Stimulated activated CD4-positive, alpha-beta T cell treated with anti-CD3 and anti-CD28 coated beads, Interleukin-1b, Interleukin-23, amount 100 ng/mL, for 24 hours (primary cell): ENCODE data around the gene CD46.

Experiments
- DNase-seq, 4 experiments: peaks; one replicate each; pipeline ENCODE4 v3.0.0-alpha.2; 2020; ENCODE audit warnings: low read depth in 4 of 4, low spot score in 1 of 4

CD46 gene

DNA sequence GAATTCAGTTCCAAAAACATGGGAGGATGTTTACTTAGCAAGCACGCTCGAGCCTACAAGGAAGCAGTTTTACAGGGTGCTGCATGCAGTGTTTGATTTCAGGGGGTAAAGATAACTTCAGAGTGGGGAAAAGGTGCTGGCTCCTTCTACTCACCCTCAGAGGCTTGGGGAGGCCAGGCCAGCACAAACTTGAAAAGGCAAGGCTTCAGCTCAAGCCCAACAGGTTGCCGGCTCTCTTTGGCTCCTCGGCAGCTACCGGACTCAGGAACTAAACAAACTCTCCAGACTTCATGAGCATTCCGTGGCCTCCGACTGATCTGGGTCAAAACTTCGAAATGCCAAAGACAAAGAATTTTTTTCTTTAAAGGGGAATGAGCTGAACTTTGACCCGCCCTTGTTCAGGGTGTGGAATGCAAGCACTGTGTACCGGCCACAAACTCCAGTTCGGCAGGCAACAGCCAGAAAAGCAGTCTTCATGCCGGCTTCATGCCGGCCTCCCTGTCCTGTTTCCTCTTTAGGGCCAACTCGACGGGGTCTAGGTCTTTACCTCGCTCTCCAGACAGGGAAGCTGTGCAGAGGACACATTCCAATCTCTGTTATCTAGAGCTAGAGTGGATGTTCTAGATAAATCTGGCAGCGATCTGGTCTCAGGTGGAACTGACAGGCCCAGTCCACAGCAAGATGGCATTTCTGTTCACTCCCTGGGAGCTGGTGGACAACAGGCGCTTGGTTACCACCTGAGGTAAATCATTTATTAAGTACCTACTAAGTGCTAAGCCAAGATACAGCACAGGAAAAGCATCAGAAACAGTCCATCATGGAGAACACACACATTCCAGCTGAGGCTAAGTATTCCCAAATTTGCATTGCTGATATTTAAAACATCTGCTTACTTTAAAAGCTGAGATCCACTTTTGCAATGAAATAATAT is 75.0 kb downstream of the CD46 start:
- DNase-seq: no peak

GRCh38 chr1:207827488-207827830 is 75.6 kb downstream of the CD46 start:
- no peak for DNase-seq

- DNase-seq: no peak
Measured at GRCh38 chr1:207828046-207828445, 76.2 kb downstream of the CD46 start.

- peak in 1 of 4 experiments; percentile 42 for DNase-seq
Measured at GRCh38 chr1:207828485-207829158, 76.8 kb downstream of the CD46 start.

- DNase-seq: no peak
Measured at GRCh38 chr1:207829576-207829975, 77.7 kb downstream of the CD46 start.

DNA sequence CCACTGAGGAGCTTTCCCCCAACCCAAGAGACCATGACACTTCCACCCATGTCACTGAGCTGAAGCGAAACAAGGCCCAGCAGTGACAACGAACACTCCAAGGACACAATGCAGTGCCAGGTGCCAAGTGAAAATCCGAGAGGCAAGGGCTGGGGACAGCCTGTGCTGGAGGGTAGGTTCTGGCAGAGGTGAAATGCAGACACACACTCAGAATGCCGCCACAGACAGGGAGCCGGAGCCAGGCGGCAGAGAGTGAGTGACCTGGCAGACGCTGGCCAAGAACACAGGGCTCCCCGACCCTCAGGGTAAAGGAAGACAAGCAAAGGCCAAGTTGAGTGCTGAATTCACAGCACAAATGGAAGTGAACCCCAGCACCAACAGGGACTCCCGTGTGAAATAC is 78.9 kb downstream of the CD46 start:
- DNase-seq: no peak

- DNase-seq: peak in 2 of 4 experiments; percentile 40 to 47
Measured at GRCh38 chr1:207831517-207832327, 79.9 kb downstream of the CD46 start.

- no peak for DNase-seq
Measured at GRCh38 chr1:207832796-207833195, 80.9 kb downstream of the CD46 start.

GRCh38 chr1:207833381-207833780 is 81.5 kb downstream of the CD46 start:
- no peak for DNase-seq

GRCh38 chr1:207833956-207834660 is 82.3 kb downstream of the CD46 start:
- DNase-seq: no peak

DNA sequence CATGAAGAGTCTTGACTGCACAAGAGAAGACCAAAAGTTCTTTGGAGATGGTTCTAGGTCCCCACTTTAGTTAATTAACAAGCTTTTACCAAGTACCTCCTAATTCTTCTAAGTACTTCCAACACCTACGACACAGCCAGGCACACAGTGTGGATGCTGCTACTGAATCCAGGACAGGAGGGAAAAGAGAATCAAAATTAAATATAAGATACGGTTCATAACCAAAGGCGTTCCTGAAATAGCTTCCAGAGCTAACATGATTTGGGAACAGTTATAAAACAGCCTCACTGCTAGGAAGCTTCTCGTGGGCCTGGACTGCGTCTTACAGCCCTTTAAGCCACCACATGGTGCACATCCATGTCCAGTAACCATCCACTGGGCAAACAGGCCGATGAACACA is 84.1 kb downstream of the CD46 start:
- no peak for DNase-seq

GRCh38 chr1:207836591-207837347 is 84.9 kb downstream of the CD46 start:
- no peak for DNase-seq

- no peak for DNase-seq
Measured at GRCh38 chr1:207837673-207838072, 85.8 kb downstream of the CD46 start.

DNA sequence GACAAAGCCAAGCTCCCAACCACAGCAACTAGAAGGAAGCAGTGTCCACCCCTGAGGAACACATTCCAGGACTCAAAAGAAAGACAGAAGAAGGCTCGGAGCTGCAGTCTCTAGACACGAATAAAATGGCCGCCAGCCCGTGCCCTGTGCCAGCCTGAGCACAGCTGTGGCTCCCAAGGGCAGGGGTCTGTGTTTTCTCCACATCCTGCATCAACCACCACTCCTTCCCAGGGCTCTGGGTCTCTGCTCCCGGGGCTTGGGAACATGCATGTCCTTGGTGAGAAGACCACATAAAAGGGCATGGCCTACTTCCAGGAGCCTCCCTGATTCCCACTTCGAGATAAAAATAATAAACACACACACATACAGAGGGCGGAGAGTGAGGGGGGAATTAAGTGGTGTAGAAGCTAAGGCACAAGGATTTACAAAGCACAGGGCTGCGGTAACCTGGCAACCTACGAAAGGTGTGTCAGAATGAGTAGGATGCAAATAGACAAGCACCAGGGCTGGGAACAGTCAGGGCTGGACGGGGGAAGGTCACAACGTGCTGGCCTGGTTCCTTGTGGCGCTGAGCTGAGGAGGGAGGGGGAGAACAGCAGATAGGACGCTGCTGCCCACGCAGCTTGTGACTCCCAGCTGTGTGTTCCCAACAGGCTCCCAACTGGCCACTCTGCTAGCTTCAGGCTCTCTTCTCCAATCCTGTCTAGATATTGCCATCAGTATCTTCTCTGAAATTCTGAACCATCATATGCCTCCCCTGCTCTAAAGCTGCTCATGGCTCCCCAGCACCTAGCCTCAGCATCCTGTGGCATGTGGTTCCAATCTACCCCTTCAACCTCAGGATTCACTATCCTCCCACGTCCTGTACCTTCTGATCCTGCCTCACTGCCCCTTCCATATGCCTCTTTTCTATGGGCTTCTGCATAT is 86.6 kb downstream of the CD46 start:
- DNase-seq: no peak

DNA sequence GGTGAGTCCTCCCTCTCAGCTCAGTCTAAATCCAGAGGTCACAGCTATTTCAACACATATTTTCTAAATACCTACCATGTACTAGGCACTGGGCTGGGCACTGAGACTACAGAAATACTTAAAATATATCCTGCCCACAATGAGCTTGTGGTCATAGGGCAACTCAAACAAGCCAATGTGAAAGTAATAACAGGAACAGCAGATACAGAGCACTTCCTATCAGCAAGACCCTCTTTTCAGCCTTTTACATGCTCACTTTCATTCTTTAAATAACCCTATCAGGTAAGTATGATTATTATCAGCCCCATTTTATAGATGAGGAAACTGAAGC is 87.2 kb downstream of the CD46 start:
- DNase-seq: no peak

DNA sequence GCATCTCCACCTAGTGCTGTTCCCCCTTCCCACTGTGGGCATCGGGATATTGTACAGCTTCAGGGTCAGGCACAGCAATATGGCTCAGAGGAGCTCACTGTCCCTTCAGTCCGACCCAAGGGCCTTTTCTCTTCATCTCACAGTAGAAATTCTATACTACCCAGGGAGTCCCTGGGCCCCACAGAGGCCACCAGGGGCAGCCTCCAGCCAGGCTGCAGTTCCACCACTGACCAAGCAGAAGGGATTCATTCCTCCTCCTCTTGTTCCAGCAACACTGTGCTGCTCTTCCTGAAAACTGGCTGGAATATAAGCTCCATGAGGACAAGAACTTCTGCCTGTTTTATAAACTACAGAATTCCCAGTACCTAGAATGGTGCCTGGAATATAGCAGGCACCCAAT is 88.5 kb downstream of the CD46 start:
- DNase-seq: no peak

DNA sequence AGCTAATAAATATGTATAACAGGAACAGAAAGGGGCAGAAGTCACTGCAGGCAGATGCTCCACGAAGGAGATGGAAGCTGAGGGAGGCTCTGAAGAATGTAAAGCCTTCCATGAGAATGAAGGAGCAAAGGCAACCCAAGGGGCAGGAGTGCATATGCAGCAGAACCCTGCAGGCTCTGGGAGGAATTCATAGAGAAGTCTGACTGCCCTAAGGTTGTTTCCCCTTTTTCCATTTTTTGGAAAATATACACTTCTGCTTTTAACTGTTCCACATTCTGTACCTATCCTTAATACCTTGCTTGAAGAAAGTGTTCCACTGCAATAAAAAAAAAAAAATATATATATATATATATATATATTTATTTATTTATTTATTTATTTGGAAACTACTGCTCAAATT is 89.4 kb downstream of the CD46 start:
- DNase-seq: no peak

- DNase-seq: no peak
Measured at GRCh38 chr1:207841901-207842300, 90.0 kb downstream of the CD46 start.

- no peak for DNase-seq
Measured at GRCh38 chr1:207842506-207842905, 90.7 kb downstream of the CD46 start.
